HepG2 (cell line): ENCODE data around the gene TMEM217.

Source experiments
- ATF2 ChIP-seq: sonication (generic); formaldehyde crosslinking; IDR thresholded peaks from 2 replicates; pipeline ENCODE4 v1.4.0; 2020; ENCODE audit warnings: missing genetic modification reagents
- CTCF ChIP-seq: sonication (generic); formaldehyde crosslinking; IDR thresholded peaks from 2 replicates; pipeline ENCODE4 v1.5.0; 2020; ENCODE audit warnings: mild to moderate bottlenecking, missing genetic modification reagents, moderate library complexity
- EP300 ChIP-seq, 3 experiments: sonication (generic) in 1 of 3; formaldehyde crosslinking in 1 of 3; IDR thresholded peaks; 2 replicates each; pipeline versions ENCODE4 v1.5.1 to v1.6.1; 2011 to 2020; ENCODE audit warnings: low read depth in 2 of 3, low read length in 2 of 3, borderline replicate concordance in 1 of 3, improper control_type of control experiment in 1 of 3, mild to moderate bottlenecking in 1 of 3, missing genetic modification reagents in 1 of 3, moderate library complexity in 1 of 3
- HIVEP1 ChIP-seq: sonication (generic); formaldehyde crosslinking; IDR thresholded peaks from 2 replicates; pipeline ENCODE4 v1.4.0; 2020; ENCODE audit warnings: mild to moderate bottlenecking, missing genetic modification reagents
- KAT8 ChIP-seq: IDR thresholded peaks from 2 replicates; pipeline ENCODE4 v1.6.1; 2016; ENCODE audit warnings: missing genetic modification reagents, missing compliant biosample characterization
- KDM1A ChIP-seq: IDR thresholded peaks from 2 replicates; pipeline ENCODE4 v1.6.1; 2016; ENCODE audit warnings: missing compliant biosample characterization
- KLF16 ChIP-seq, 2 experiments: sonication (generic) in 1 of 2; formaldehyde crosslinking in 1 of 2; IDR thresholded peaks; 2 replicates each; pipeline versions ENCODE4 v1.6.1 to v1.8.0; 2016 to 2023; ENCODE audit warnings: missing genetic modification reagents in 2 of 2, missing compliant biosample characterization in 1 of 2
- RBM39 ChIP-seq: fragments of 200-400 bp; formaldehyde crosslinking; IDR thresholded peaks from one replicate; pipeline ENCODE4 v1.6.1; 2018; ENCODE audit warnings: antibody characterized with exemption, mild to moderate bottlenecking, low read depth, low read length; ENCODE audit not compliant: poor library complexity, severe bottlenecking
- TBP ChIP-seq: sonication (generic); formaldehyde crosslinking; IDR thresholded peaks from 2 replicates; pipeline ENCODE4 v1.5.0; 2020; ENCODE audit warnings: missing genetic modification reagents
- ZNF530 ChIP-seq: sonication (generic); formaldehyde crosslinking; IDR thresholded peaks from 2 replicates; pipeline ENCODE4 v1.5.0; 2020; ENCODE audit warnings: low read depth, mild to moderate bottlenecking, missing genetic modification reagents

GRCh38 chr6:37210313-37210968 lies 47.5 kb downstream of the TMEM217 start:
- no peak for TF ChIP-seq EP300 (IDR thresholded peaks at IDR 0.05; ENCODE audit: low read depth in 2 of 2, low read length in 2 of 2)
- TF ChIP-seq EP300 (CRISPR knock-in tag; IDR thresholded peaks at IDR 0.05; ENCODE audit: borderline replicate concordance): no peak
- no peak for TF ChIP-seq KDM1A (CRISPR knock-in tag)
- TF ChIP-seq CTCF (CRISPR knock-in tag): peak; percentile 98
- no peak for TF ChIP-seq RBM39
- TF ChIP-seq TBP: no peak
- no peak for TF ChIP-seq KAT8 (CRISPR knock-in tag)
- no peak; a peak in 1 of 4 replicates for TF ChIP-seq KLF16 (CRISPR knock-in tag; IDR thresholded peaks at IDR 0.05)
- no peak for TF ChIP-seq ATF2 (CRISPR knock-in tag)
- no peak for TF ChIP-seq HIVEP1 (CRISPR knock-in tag)
- TF ChIP-seq ZNF530: no peak
